EH (cell line): ENCODE results near the gene CARTPT.

Source experiments
- DNase-seq: peaks from one replicate; pipeline ENCODE4 v3.0.0-alpha.2; 2015; ENCODE audit warnings: low read depth

Gene CARTPT

GRCh38 chr5:71737931-71738539 lies 19.0 kb downstream of the CARTPT start:
- no peak for DNase-seq

- no peak for DNase-seq
Observed at GRCh38 chr5:71738662-71739361, 19.7 kb downstream of the CARTPT start.

GRCh38 chr5:71740015-71740753 lies 21.1 kb downstream of the CARTPT start:
- DNase-seq: no peak

- DNase-seq: no peak
Observed at GRCh38 chr5:71743155-71743554, 24.1 kb downstream of the CARTPT start.

GRCh38 chr5:71744009-71744790 lies 25.1 kb downstream of the CARTPT start:
- DNase-seq: no peak

GRCh38 chr5:71747182-71747581 lies 28.1 kb downstream of the CARTPT start:
- DNase-seq: no peak

GRCh38 chr5:71748360-71748759 lies 29.3 kb downstream of the CARTPT start:
- no peak for DNase-seq

- DNase-seq: no peak
Observed at GRCh38 chr5:71751422-71751821, 32.3 kb downstream of the CARTPT start.

GRCh38 chr5:71752441-71753190 lies 33.5 kb downstream of the CARTPT start:
- no peak for DNase-seq

GRCh38 chr5:71757590-71758543 lies 38.8 kb downstream of the CARTPT start:
- DNase-seq: peak; percentile 66

- no peak for DNase-seq
Observed at GRCh38 chr5:71762826-71763225, 43.8 kb downstream of the CARTPT start.

- DNase-seq: peak; percentile 48
Observed at GRCh38 chr5:71767661-71768060, 48.6 kb downstream of the CARTPT start.

- DNase-seq: no peak
Observed at GRCh38 chr5:71769287-71769686, 50.2 kb downstream of the CARTPT start.

GRCh38 chr5:71770381-71770780 lies 51.3 kb downstream of the CARTPT start:
- DNase-seq: no peak
